Panc1 (cell line): ENCODE measurements around the gene ECT2L. TPM values are rescaled to one million over a fixed set of nuclear protein-coding genes. Genes with fewer than 3 reads are reported as not detected.

Experiments
- ATAC-seq: fragments of 200-7000 bp; cut with Tn5 transposase; 2 replicates; pipeline ENCODE4 v1.9.1; 2020; ENCODE audit warnings: mild to moderate bottlenecking, moderate library complexity
- BruUV-seq: library from RNA; stranded (reverse); fragments of 400-500 nt; replicated peaks from 2 replicates; lab custom pipeline; 2021; lab: Mats Ljungman, UMichigan
- CTCF ChIA-PET: fragments of 300-600 bp; sonication (Branson Sonifier 250); formaldehyde crosslinking; loops from one replicate; lab custom pipeline; 2022; ENCODE audit warnings: antibody characterized with exemption; lab: Charles Lee
- POLR2A ChIA-PET: fragments of 300-600 bp; sonication (Branson Sonifier 250); formaldehyde crosslinking; loops from one replicate; lab custom pipeline; 2022; ENCODE audit warnings: antibody characterized with exemption; lab: Charles Lee
- DNase-seq: peaks from one replicate; pipeline ENCODE4 v3.0.0-alpha.2; 2010; ENCODE audit warnings: low read depth, low spot score
- H3K27ac ChIP-seq: 2 replicates; pipeline ENCODE4 v1.5.1; 2011; ENCODE audit warnings: mild to moderate bottlenecking, low read length, inconsistent platforms
- H3K27me3 ChIP-seq: fragments of 200-500 bp; sonication (Bioruptor generic); 2 replicates; pipeline ENCODE4 v1.6.0; 2014; ENCODE audit warnings: low read length, inconsistent platforms; ENCODE audit not compliant: control insufficient read depth, insufficient read depth
- H3K36me3 ChIP-seq: fragments of 200-500 bp; sonication (Bioruptor generic); 2 replicates; pipeline ENCODE4 v1.5.1; 2014; ENCODE audit warnings: inconsistent platforms, mild to moderate bottlenecking, low read length, moderate library complexity; ENCODE audit not compliant: control insufficient read depth, insufficient read depth
- H3K4me1 ChIP-seq: 2 replicates; pipeline ENCODE4 v1.5.1; 2011; ENCODE audit warnings: inconsistent platforms, mild to moderate bottlenecking, low read length, moderate library complexity; ENCODE audit not compliant: control insufficient read depth, insufficient read depth
- H3K4me3 ChIP-seq, 2 experiments: 2 replicates each; pipeline ENCODE4 v1.5.1; 2011 to 2012; ENCODE audit warnings: low read depth in 2 of 2, low read length in 2 of 2, mild to moderate bottlenecking in 2 of 2, inconsistent platforms in 1 of 2, moderate library complexity in 1 of 2
- H3K9me3 ChIP-seq: fragments of 200-500 bp; sonication (Bioruptor generic); 2 replicates; pipeline ENCODE4 v1.5.1; 2014; ENCODE audit warnings: low read depth, mild to moderate bottlenecking, inconsistent platforms, low read length, moderate library complexity; ENCODE audit not compliant: control insufficient read depth, insufficient read depth
- CTCF ChIP-seq: fragments of 450-650 bp; IDR thresholded peaks from 2 replicates; pipeline ENCODE4 v1.5.1; 2017; ENCODE audit warnings: mild to moderate bottlenecking
- POLR2AphosphoS5 ChIP-seq: IDR thresholded peaks from 2 replicates; pipeline ENCODE4 v1.6.1; 2012; ENCODE audit warnings: mild to moderate bottlenecking, low read depth, low read length, moderate library complexity
- REST ChIP-seq, 2 experiments: IDR thresholded peaks; 2 replicates each; pipeline ENCODE4 v1.6.1; 2011 to 2012; ENCODE audit warnings: low read depth in 2 of 2, control low read depth in 1 of 2, low read length in 1 of 2, mild to moderate bottlenecking in 1 of 2, moderate library complexity in 1 of 2; ENCODE audit not compliant: insufficient read depth in 1 of 2
- SIN3A ChIP-seq: IDR thresholded peaks from 2 replicates; pipeline ENCODE4 v1.6.1; 2012; ENCODE audit warnings: low read depth, mild to moderate bottlenecking, low read length, moderate library complexity, borderline replicate concordance; ENCODE audit not compliant: insufficient read depth
- TCF7L2 ChIP-seq: IDR thresholded peaks from 2 replicates; pipeline ENCODE4 v1.6.1; 2011; ENCODE audit warnings: mild to moderate bottlenecking, low read depth, low read length, inconsistent platforms
- in situ Hi-C: cut with HindIII; loops from 2 replicates; pipeline ENCODE4 v1.10.0; 2016; ENCODE audit warnings: low sequenced_read_pairs, low pct_unique_long_range_greater_than_20kb
- intact Hi-C: fragments of 100-400 bp; cut with micrococcal nuclease; formaldehyde crosslinking; loops from one replicate; pipeline ENCODE4 v1.10.0; 2022; ENCODE audit not compliant: unreplicated experiment
- total RNA-seq: library from RNA; stranded (reverse); gene quantifications from one replicate; pipeline ENCODE4 v1.2.1, GENCODE V29; 2021; ENCODE audit not compliant: unreplicated experiment

ECT2L gene
- total RNA-seq, 1 experiment from 2014 or later, result not detected

- ATAC-seq (no peak; the same call in 1 of the 2 replicates), DNase-seq (no peak)
- no TSS peak for BruUV-seq
- H3K4me1 ChIP-seq, result no peaks in the 10 kb centered on the region
- no peaks in the 10 kb centered on the region for H3K9me3 ChIP-seq
- ChIA-PET CTCF (no interaction called here), POLR2A (no interaction called here)
- no peak for TF ChIP-seq TCF7L2
- TF ChIP-seq SIN3A, result no peak
- no peak for TF ChIP-seq CTCF
- TF ChIP-seq POLR2AphosphoS5, result no peak
- no peak for TF ChIP-seq REST (IDR thresholded peaks at IDR 0.05; ENCODE audit: insufficient read depth in 1 of 2, low read depth in 2 of 2, low read length in 1 of 2)
- no peak overlapping the region for H3K4me3 ChIP-seq
- H3K27me3 ChIP-seq, result no peaks in the 10 kb centered on the region
- H3K27ac ChIP-seq, result no peak overlapping the region
- intact Hi-C loops, result no loop called here
- in situ Hi-C loops, result no loop called here
- no peaks in the 10 kb centered on the region for H3K36me3 ChIP-seq
These were observed 28.7 kb downstream of the ECT2L start for GRCh38 chr6:138824482-138825144.

GRCh38 chr6:138830248-138830647 is 34.4 kb downstream of the ECT2L start:
- ATAC-seq, result no peak
- Histone ChIP-seq H3K9me3 (no peaks in the 10 kb centered on the region), H3K36me3 (no peaks in the 10 kb centered on the region), H3K4me3 (no peak overlapping the region), H3K27me3 (no peaks in the 10 kb centered on the region), H3K4me1 (no peaks in the 10 kb centered on the region), H3K27ac (no peak overlapping the region)
- TF ChIP-seq CTCF (no peak), REST (IDR thresholded peaks at IDR 0.05; ENCODE audit: insufficient read depth in 1 of 2, low read depth in 2 of 2, low read length in 1 of 2) (no peak), SIN3A (no peak), POLR2AphosphoS5 (no peak), TCF7L2 (no peak)
- no TSS peak for BruUV-seq
- ChIA-PET POLR2A (interaction anchor here (0.6 kb wide), 1 partner anchor 56 kb away, joined by 3 read pairs; no protein-coding TSS in a partner anchor), CTCF (interaction anchor here (0.7 kb wide), 1 partner anchor 20 kb away, joined by 9 read pairs; no protein-coding TSS in a partner anchor)
- intact Hi-C loops (no loop called here), in situ Hi-C loops (no loop called here)
- no peak for DNase-seq
